NCI-H345 treated with DMSO at 0.1 percent for 48 hours (cell line): ENCODE results near the gene SLC39A11.

Experiments
- DNase-seq: peaks from one replicate; lab custom pipeline; 2025; ENCODE audit not compliant: unreplicated experiment; lab: John Stamatoyannopoulos, UW

The SLC39A11 gene

GRCh38 chr17:72606656-72607055 lies 485.8 kb downstream of the SLC39A11 start:
- DNase-seq: no peak

- no peak for DNase-seq
These were observed 486.9 kb downstream of the SLC39A11 start for GRCh38 chr17:72605543-72605942.

- peak; percentile 11 for DNase-seq
These were observed 488.0 kb downstream of the SLC39A11 start for GRCh38 chr17:72604518-72604917.

- DNase-seq: no peak
These were observed 488.9 kb downstream of the SLC39A11 start for GRCh38 chr17:72603420-72604242.

GRCh38 chr17:72602517-72603419 lies 489.7 kb downstream of the SLC39A11 start:
- no peak for DNase-seq

GRCh38 chr17:72600934-72601333 lies 491.6 kb downstream of the SLC39A11 start:
- no peak for DNase-seq

- no peak for DNase-seq
These were observed 492.6 kb downstream of the SLC39A11 start for GRCh38 chr17:72599891-72600290.

GRCh38 chr17:72598695-72599094 lies 493.8 kb downstream of the SLC39A11 start:
- DNase-seq: no peak

- no peak for DNase-seq
These were observed 495.0 kb downstream of the SLC39A11 start for GRCh38 chr17:72597354-72598087.
